ENCODE results near the gene C1QTNF1.

DNA sequence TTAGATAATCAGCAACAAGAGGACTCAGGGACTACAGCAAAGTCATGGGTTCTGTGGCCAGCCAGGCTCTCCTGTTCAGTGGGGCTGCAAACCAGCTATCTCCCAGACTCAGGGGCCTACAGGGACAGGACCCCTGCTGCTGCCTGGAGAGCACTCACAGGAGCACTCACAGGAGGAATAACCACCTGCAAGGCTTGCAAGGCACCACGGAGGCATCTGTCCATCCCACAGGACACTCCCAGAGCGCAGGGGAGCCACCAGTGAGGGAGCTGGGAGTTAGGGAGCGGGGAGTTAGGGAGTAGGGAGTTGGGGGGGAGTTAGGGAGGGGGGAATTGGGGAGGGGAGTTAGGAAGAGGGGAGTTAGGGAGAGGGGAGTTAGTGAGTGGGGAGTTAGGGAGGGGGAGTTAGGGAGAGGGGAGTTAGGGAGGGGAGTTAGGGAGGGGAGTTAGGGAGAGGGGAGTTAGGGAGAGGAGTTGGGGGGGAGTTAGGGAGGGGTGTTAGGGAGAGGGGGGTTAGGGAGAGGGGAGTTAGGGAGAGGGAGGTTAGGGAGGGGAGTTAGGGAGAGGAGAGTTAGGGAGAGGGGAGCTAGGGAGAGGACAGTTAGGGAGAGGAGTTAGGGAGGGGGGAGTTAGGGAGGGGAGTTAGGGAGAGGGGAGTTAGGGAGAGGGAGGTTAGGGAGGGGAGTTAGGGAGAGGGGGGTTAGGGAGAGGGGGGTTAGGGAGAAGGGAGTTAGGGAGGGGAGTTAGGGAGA lies 20.1 kb upstream of the C1QTNF1 start:
- TF ChIP-seq EZH2 (IDR thresholded peaks at IDR 0.05; ENCODE audit: low read length), result no peak
- TF ChIP-seq, protein P1, sequence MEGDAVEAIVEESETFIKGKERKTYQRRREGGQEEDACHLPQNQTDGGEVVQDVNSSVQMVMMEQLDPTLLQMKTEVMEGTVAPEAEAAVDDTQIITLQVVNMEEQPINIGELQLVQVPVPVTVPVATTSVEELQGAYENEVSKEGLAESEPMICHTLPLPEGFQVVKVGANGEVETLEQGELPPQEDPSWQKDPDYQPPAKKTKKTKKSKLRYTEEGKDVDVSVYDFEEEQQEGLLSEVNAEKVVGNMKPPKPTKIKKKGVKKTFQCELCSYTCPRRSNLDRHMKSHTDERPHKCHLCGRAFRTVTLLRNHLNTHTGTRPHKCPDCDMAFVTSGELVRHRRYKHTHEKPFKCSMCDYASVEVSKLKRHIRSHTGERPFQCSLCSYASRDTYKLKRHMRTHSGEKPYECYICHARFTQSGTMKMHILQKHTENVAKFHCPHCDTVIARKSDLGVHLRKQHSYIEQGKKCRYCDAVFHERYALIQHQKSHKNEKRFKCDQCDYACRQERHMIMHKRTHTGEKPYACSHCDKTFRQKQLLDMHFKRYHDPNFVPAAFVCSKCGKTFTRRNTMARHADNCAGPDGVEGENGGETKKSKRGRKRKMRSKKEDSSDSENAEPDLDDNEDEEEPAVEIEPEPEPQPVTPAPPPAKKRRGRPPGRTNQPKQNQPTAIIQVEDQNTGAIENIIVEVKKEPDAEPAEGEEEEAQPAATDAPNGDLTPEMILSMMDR (optimal IDR thresholded peaks at IDR 0.05 in 1 of 3, IDR thresholded peaks at IDR 0.05 in 1 of 3, conservative IDR thresholded peaks at IDR 0.05 in 1 of 3; ENCODE audit: extremely low read depth in 1 of 3, insufficient read depth in 2 of 3, low read length in 3 of 3), result no peak
